GM12878 (cell line): ENCODE measurements around the gene PRDM16. TPM values are rescaled to one million over a fixed set of nuclear protein-coding genes. Genes with fewer than 3 reads are reported as not detected.

Experiments
- ATAC-seq: fragments of 200-7000 bp; cut with Tn5 transposase; 3 replicates; pipeline ENCODE4 v1.9.1; 2020; ENCODE audit warnings: mild to moderate bottlenecking, moderate library complexity
- BruUV-seq: library from RNA; stranded (reverse); fragments of 400-500 nt; replicated peaks from 2 replicates; lab custom pipeline; 2021; lab: Mats Ljungman, UMichigan
- CTCF ChIA-PET: fragments of 300-600 bp; sonication (Branson Sonifier 250); formaldehyde crosslinking; extraction: SDS; loops from one replicate; lab custom pipeline; 2021; ENCODE audit warnings: inconsistent platforms; lab: Yijun Ruan, JAX
- POLR2A ChIA-PET: fragments of 350-600 bp; formaldehyde crosslinking; extraction: SDS; loops from one replicate; lab custom pipeline; 2021; ENCODE audit warnings: inconsistent platforms; lab: Charles Lee
- RAD21 ChIA-PET: fragments of 300-600 bp; sonication (Branson Sonifier 250); formaldehyde crosslinking; loops from one replicate; lab custom pipeline; 2023; ENCODE audit warnings: antibody characterized with exemption; ENCODE audit not compliant: unreplicated experiment; lab: Charles Lee
- SMC1A ChIA-PET: fragments of 300-600 bp; sonication (Branson Sonifier 250); formaldehyde crosslinking; loops from one replicate; lab custom pipeline; 2023; ENCODE audit not compliant: unreplicated experiment, uncharacterized antibody; lab: Charles Lee
- DNase-seq: peaks from one replicate; pipeline ENCODE4 v3.0.0-alpha.2; 2011; ENCODE audit warnings: low read depth, low spot score
- FAIRE-seq: peaks from 3 replicates; lab custom pipeline; 2011; peaks lifted over from hg19 to GRCh38; lab: Jason Lieb, UNC
- H2AFZ ChIP-seq: 2 replicates; pipeline ENCODE4 v1.6.0; 2011; ENCODE audit warnings: low read depth, low read length, control low read depth; ENCODE audit not compliant: control insufficient read depth
- H3K27ac ChIP-seq: 2 replicates; pipeline ENCODE4 v1.5.1; 2011; ENCODE audit warnings: control low read depth; ENCODE audit not compliant: control insufficient read depth, insufficient read depth
- H3K27me3 ChIP-seq, 2 experiments: replicated peaks in 1 of 2; 2 replicates each; pipeline versions ENCODE4 v1.6.0 to v1.6.1; 2011; ENCODE audit warnings: low read length in 1 of 2; ENCODE audit not compliant: control insufficient read depth in 2 of 2, insufficient read depth in 2 of 2
- H3K36me3 ChIP-seq, 2 experiments: 2 replicates each; pipeline ENCODE4 v1.5.1; 2011; ENCODE audit warnings: low read length in 1 of 2; ENCODE audit not compliant: control insufficient read depth in 2 of 2, insufficient read depth in 2 of 2
- H3K4me1 ChIP-seq: 2 replicates; pipeline ENCODE4 v1.6.1; 2011; ENCODE audit warnings: mild to moderate bottlenecking, low read length, moderate library complexity, mixed read lengths; ENCODE audit not compliant: control insufficient read depth, insufficient read depth
- H3K4me2 ChIP-seq: 2 replicates; pipeline ENCODE4 v1.6.0; 2011; ENCODE audit warnings: control low read depth; ENCODE audit not compliant: control insufficient read depth, insufficient read depth
- H3K4me3 ChIP-seq: fragments of 200-600 bp; sonication (generic); 2 replicates; pipeline ENCODE4 v1.5.1; 2016
- H3K79me2 ChIP-seq: 2 replicates; pipeline ENCODE4 v1.6.0; 2011; ENCODE audit warnings: low read length; ENCODE audit not compliant: control insufficient read depth, insufficient read depth
- H3K9ac ChIP-seq: 2 replicates; pipeline ENCODE4 v1.8.0; 2011; ENCODE audit warnings: low read length, control low read depth, mixed read lengths; ENCODE audit not compliant: control insufficient read depth, insufficient read depth
- H3K9me3 ChIP-seq: replicated peaks from 3 replicates; pipeline ENCODE4 v1.5.1; 2011; ENCODE audit warnings: mild to moderate bottlenecking, low read length; ENCODE audit not compliant: control insufficient read depth, insufficient read depth
- H4K20me1 ChIP-seq: 2 replicates; pipeline ENCODE4 v1.6.0; 2011; ENCODE audit not compliant: control insufficient read depth, insufficient read depth
- BCL11A ChIP-seq: IDR thresholded peaks from 2 replicates; pipeline ENCODE4 v1.6.1; 2011; ENCODE audit warnings: low read depth, low read length
- BMI1 ChIP-seq: fragments of 450-650 bp; IDR thresholded peaks from 2 replicates; pipeline ENCODE4 v1.6.1; 2016; ENCODE audit warnings: mild to moderate bottlenecking, moderate library complexity, borderline replicate concordance
- CBX5 ChIP-seq: sonication (generic); IDR thresholded peaks from 2 replicates; pipeline ENCODE4 v1.6.1; 2016; ENCODE audit warnings: low read depth, moderate library complexity, mild to moderate bottlenecking, inconsistent platforms
- HDGF ChIP-seq: fragments of 450-650 bp; IDR thresholded peaks from 2 replicates; pipeline ENCODE4 v1.6.1; 2016; ENCODE audit warnings: antibody characterized with exemption
- KDM1A ChIP-seq: fragments of 200-600 bp; sonication (generic); IDR thresholded peaks from 2 replicates; pipeline ENCODE4 v1.6.1; 2016; ENCODE audit warnings: borderline replicate concordance
- LARP7 ChIP-seq: fragments of 450-650 bp; IDR thresholded peaks from 2 replicates; pipeline ENCODE4 v1.6.1; 2017; ENCODE audit warnings: mild to moderate bottlenecking
- SMAD5 ChIP-seq: IDR thresholded peaks from 2 replicates; pipeline ENCODE4 v1.6.1; 2016; ENCODE audit warnings: antibody characterized with exemption, low read depth
- WRNIP1 ChIP-seq: IDR thresholded peaks from 2 replicates; pipeline ENCODE4 v1.6.1; 2011; ENCODE audit warnings: low read depth, low read length, improper control_type of control experiment, borderline replicate concordance
- YBX1 ChIP-seq: fragments of 450-650 bp; IDR thresholded peaks from 2 replicates; pipeline ENCODE4 v1.6.1; 2016; ENCODE audit warnings: antibody characterized with exemption
- WGBS: methylation state at CpG from one replicate; pipeline ENCODE4 v1.1.6; 2016; ENCODE audit warnings: low lambda C conversion rate; ENCODE audit not compliant: insufficient replicate concordance, insufficient coverage; ENCODE audit errors: missing lambda C conversion rate; 5-methylcytosine and 5-hydroxymethylcytosine counted together
- in situ Hi-C: fragments of 300-500 bp; cut with MboI; formaldehyde crosslinking; loops from 9 replicates; pipeline ENCODE4 v1.14.3; 2018; ENCODE audit warnings: mixed read lengths
- intact Hi-C: fragments of 100-400 bp; cut with micrococcal nuclease; formaldehyde crosslinking; loops from one replicate; pipeline ENCODE4 v1.14.2; 2022; ENCODE audit not compliant: unreplicated experiment
- polyA plus RNA-seq, 11 experiments: library from polyadenylated mRNA; depleted of rRNA in 4 of 11; unstranded in 6 of 11; stranded (reverse) in 5 of 11; fragments of >200 nt; fragmentation: Nextera tagmentation in 4 of 11; fragmentation: Illumina TruSeq in 1 of 11; extraction: Ambion mirVana in 4 of 11; extraction: Trizol in 1 of 11; gene quantifications; 1 replicate in 1 of 11; 2 replicates in 10 of 11; pipeline versions ENCODE4 v1.2.1 to v1.2.3, GENCODE V29; 2011 to 2016; ENCODE audit warnings: inconsistent platforms in 2 of 11, missing spikeins in 2 of 11, low read depth in 1 of 11
- total RNA-seq, 4 experiments: library from RNA; depleted of rRNA in 3 of 4; stranded (reverse); fragments of >200 nt in 3 of 4; fragmentation: Illumina TruSeq in 1 of 4; extraction: Trizol in 1 of 4; gene quantifications; 2 replicates each; pipeline versions ENCODE4 v1.2.1 to v1.2.3, GENCODE V29; 2013 to 2021
- TF ChIP-seq, protein P1 (sequence below): IDR thresholded peaks from 2 replicates; pipeline ENCODE4 v1.6.1; 2012; ENCODE audit warnings: low read depth, low read length, improper control_type of control experiment
- TF ChIP-seq, protein P2 (sequence below): IDR thresholded peaks from 2 replicates; pipeline ENCODE4 v1.6.1; 2011; ENCODE audit warnings: borderline replicate concordance, low read depth, mild to moderate bottlenecking, moderate library complexity, mixed read lengths, low read length; ENCODE audit not compliant: insufficient read depth; ENCODE audit errors: extremely low read length
- TF ChIP-seq, protein P3 (sequence below), 3 experiments: IDR thresholded peaks in 2 of 3; conservative IDR thresholded peaks in 1 of 3; 2 replicates each; pipeline ENCODE4 v1.5.1; 2011; ENCODE audit warnings: low read depth in 3 of 3, low read length in 3 of 3, mild to moderate bottlenecking in 3 of 3, control low read depth in 2 of 3, moderate library complexity in 2 of 3, inconsistent platforms in 1 of 3, mixed read lengths in 1 of 3; ENCODE audit not compliant: control insufficient read depth in 2 of 3, insufficient read depth in 1 of 3; ENCODE audit errors: extremely low read depth in 1 of 3
- TF ChIP-seq, protein P4 (sequence below): fragments of 450-650 bp; formaldehyde crosslinking; IDR thresholded peaks from 2 replicates; pipeline ENCODE4 v1.5.0; 2022; ENCODE audit warnings: mild to moderate bottlenecking, missing genetic modification characterization
- TF ChIP-seq, protein P5 (sequence below): fragments of 450-650 bp; IDR thresholded peaks from 2 replicates; pipeline ENCODE4 v1.6.1; 2018; ENCODE audit warnings: borderline replicate concordance, mild to moderate bottlenecking; ENCODE audit not compliant: partially characterized antibody

The PRDM16 gene
- total and polyA plus RNA-seq, 10 of the 15 experiments (the other 5 are each of a cell fraction or from before 2014, with no cell fraction given) = 0.03 TPM; not detected in 9

DNA sequence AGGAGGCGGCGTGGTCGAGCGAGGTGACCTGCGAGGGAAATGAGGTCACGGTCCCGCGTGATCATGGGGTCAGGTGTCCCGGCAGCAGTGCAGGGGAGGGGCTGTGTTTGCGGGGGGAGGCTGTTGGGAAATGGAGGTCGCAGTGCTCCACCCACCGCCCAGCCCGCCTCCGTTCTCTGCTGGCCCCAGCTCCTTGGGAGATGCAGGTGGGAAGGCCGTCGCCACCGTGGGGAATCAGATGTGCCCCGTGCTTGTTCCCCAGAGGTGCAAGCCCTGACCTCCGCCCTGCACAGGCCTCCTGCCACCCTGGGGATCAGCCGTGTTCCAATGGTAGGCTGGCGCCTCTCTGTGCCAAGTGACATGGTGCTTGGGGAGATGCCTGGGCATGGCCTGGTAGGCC lies 95.7 kb downstream of the PRDM16 start:
- POLR2A ChIA-PET = no interaction called here
- RAD21 ChIA-PET = no interaction called here
- intact Hi-C loops = no loop called here
- no peak overlapping the region for H2AFZ ChIP-seq
- FAIRE-seq = no peak
- SMC1A ChIA-PET = no interaction called here
- TF ChIP-seq YBX1 = no peak
- no peak for TF ChIP-seq LARP7
- TF ChIP-seq, protein P1, sequence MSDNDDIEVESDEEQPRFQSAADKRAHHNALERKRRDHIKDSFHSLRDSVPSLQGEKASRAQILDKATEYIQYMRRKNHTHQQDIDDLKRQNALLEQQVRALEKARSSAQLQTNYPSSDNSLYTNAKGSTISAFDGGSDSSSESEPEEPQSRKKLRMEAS = no peak
- TF ChIP-seq, protein P2, sequence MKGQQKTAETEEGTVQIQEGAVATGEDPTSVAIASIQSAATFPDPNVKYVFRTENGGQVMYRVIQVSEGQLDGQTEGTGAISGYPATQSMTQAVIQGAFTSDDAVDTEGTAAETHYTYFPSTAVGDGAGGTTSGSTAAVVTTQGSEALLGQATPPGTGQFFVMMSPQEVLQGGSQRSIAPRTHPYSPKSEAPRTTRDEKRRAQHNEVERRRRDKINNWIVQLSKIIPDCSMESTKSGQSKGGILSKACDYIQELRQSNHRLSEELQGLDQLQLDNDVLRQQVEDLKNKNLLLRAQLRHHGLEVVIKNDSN = no peak
- TF ChIP-seq BCL11A = no peak
- TF ChIP-seq KDM1A = no peak
- no peak for TF ChIP-seq HDGF
- TF ChIP-seq WRNIP1 = no peak
- TF ChIP-seq, protein P3, sequence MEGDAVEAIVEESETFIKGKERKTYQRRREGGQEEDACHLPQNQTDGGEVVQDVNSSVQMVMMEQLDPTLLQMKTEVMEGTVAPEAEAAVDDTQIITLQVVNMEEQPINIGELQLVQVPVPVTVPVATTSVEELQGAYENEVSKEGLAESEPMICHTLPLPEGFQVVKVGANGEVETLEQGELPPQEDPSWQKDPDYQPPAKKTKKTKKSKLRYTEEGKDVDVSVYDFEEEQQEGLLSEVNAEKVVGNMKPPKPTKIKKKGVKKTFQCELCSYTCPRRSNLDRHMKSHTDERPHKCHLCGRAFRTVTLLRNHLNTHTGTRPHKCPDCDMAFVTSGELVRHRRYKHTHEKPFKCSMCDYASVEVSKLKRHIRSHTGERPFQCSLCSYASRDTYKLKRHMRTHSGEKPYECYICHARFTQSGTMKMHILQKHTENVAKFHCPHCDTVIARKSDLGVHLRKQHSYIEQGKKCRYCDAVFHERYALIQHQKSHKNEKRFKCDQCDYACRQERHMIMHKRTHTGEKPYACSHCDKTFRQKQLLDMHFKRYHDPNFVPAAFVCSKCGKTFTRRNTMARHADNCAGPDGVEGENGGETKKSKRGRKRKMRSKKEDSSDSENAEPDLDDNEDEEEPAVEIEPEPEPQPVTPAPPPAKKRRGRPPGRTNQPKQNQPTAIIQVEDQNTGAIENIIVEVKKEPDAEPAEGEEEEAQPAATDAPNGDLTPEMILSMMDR (IDR thresholded peaks at IDR 0.05 in 2 of 3, conservative IDR thresholded peaks at IDR 0.05 in 1 of 3; ENCODE audit: control insufficient read depth in 2 of 3, extremely low read depth in 1 of 3, insufficient read depth in 1 of 3, low read depth in 3 of 3, low read length in 3 of 3) = no peak
- TF ChIP-seq, protein P4, sequence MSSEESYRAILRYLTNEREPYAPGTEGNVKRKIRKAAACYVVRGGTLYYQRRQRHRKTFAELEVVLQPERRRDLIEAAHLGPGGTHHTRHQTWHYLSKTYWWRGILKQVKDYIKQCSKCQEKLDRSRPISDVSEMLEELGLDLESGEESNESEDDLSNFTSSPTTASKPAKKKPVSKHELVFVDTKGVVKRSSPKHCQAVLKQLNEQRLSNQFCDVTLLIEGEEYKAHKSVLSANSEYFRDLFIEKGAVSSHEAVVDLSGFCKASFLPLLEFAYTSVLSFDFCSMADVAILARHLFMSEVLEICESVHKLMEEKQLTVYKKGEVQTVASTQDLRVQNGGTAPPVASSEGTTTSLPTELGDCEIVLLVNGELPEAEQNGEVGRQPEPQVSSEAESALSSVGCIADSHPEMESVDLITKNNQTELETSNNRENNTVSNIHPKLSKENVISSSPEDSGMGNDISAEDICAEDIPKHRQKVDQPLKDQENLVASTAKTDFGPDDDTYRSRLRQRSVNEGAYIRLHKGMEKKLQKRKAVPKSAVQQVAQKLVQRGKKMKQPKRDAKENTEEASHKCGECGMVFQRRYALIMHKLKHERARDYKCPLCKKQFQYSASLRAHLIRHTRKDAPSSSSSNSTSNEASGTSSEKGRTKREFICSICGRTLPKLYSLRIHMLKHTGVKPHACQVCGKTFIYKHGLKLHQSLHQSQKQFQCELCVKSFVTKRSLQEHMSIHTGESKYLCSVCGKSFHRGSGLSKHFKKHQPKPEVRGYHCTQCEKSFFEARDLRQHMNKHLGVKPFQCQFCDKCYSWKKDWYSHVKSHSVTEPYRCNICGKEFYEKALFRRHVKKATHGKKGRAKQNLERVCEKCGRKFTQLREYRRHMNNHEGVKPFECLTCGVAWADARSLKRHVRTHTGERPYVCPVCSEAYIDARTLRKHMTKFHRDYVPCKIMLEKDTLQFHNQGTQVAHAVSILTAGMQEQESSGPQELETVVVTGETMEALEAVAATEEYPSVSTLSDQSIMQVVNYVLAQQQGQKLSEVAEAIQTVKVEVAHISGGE (CRISPR knock-in tag) = no peak
- TF ChIP-seq, protein P5, sequence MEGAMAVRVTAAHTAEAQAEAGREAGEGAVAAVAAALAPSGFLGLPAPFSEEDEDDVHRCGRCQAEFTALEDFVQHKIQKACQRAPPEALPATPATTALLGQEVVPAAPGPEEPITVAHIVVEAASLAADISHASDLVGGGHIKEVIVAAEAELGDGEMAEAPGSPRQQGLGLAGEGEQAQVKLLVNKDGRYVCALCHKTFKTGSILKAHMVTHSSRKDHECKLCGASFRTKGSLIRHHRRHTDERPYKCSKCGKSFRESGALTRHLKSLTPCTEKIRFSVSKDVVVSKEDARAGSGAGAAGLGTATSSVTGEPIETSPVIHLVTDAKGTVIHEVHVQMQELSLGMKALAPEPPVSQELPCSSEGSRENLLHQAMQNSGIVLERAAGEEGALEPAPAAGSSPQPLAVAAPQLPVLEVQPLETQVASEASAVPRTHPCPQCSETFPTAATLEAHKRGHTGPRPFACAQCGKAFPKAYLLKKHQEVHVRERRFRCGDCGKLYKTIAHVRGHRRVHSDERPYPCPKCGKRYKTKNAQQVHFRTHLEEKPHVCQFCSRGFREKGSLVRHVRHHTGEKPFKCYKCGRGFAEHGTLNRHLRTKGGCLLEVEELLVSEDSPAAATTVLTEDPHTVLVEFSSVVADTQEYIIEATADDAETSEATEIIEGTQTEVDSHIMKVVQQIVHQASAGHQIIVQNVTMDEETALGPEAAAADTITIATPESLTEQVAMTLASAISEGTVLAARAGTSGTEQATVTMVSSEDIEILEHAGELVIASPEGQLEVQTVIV = no peak
- no peak for TF ChIP-seq BMI1
- TF ChIP-seq SMAD5 = no peak
- TF ChIP-seq CBX5 = no peak
- TF ChIP-seq, all 136 proteins: peak for 0
- in situ Hi-C loops = no loop called here
- no peaks in the 10 kb centered on the region for H3K4me1 ChIP-seq
- 71% methylated on average over 18 of the region's 21 CpGs for WGBS
- BruUV-seq = no TSS peak
- H3K27me3 ChIP-seq = no peaks in the 10 kb centered on the region
- CTCF ChIA-PET = no interaction called here
- no peak overlapping the region for H3K4me2 ChIP-seq
- ATAC-seq (no peak), DNase-seq (no peak)
- H3K79me2 ChIP-seq = no peaks in the 10 kb centered on the region
- no peak overlapping the region for H3K4me3 ChIP-seq
- H4K20me1 ChIP-seq = no peaks in the 10 kb centered on the region
- no peaks in the 10 kb centered on the region for H3K36me3 ChIP-seq
- H3K9ac ChIP-seq = no peak overlapping the region
- no peak overlapping the region for H3K27ac ChIP-seq
- no peaks in the 10 kb centered on the region; the same call in 2 of the 3 replicates for H3K9me3 ChIP-seq
